ENCODE data around the gene RPS21.

RPS21 gene

DNA sequence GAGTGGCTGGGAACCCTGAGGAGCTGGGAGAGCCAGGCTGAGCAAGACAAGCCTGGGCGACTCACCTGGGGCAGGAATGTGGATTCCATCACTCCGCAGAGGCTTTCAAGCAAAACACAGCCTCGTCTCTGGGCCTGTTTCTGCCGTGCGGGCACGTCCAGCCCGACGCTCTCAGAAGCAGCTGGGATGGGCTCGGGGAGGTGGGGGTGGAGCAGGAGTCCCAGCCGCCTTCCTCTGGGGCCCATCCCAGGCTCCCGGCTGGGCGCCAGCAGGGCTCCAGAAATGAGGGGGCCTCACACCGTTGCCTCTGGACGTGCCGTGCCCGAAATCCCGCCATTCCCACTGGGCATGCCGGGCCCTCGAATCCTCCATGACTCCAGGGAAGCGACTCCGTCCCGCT lies 8.7 kb upstream of the RPS21 start:
- no peak for DNase-seq (ENCODE audit: low read depth)

DNA sequence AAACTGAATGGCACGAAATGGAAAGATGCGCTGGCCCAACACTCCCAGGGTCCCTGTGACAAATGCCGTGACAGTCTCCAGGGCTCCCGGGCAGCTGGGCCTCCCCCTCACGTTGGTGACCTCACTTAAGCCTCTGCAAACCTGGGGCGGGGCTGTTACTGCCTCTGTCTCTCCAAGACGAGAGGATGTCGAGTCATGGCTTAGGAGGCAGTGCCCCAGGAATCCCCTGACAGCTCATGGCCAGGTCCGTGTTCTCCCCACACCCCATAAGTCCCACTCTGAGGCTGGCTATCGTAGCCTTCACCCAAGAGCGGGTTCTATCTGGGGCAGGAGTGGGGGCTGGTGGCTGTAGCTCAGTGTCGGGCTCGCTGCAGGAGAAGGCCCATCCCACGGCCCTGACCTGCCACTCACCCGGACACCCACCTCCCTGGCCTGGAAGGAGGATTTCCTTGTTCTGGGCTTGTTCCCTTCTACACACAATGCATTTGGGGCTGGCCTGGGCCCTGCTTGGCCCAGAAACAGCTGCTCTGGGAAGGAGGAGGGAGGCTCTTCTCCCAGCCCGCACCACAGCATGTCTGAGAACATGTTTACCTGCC lies 5.6 kb upstream of the RPS21 start:
- DNase-seq (ENCODE audit: low read depth): no peak

DNA sequence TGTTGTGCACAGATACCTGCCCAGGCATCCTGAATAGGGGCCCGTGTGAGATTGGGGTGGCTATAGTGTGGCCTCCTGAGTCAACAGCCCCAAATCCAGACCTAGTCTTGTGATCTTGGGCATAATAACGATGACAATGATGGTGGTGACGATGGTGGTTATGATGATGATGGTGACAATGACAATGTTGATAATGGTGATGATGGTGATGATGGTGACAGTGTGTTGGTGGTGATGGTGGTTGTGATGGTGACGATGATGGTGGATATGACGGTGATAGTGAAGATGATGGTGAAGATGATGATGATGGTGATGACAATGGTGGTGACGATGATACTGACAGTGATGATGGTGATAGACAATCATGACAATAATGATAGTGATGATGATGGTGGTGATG lies 5.1 kb upstream of the RPS21 start:
- DNase-seq (ENCODE audit: low read depth): no peak

DNA sequence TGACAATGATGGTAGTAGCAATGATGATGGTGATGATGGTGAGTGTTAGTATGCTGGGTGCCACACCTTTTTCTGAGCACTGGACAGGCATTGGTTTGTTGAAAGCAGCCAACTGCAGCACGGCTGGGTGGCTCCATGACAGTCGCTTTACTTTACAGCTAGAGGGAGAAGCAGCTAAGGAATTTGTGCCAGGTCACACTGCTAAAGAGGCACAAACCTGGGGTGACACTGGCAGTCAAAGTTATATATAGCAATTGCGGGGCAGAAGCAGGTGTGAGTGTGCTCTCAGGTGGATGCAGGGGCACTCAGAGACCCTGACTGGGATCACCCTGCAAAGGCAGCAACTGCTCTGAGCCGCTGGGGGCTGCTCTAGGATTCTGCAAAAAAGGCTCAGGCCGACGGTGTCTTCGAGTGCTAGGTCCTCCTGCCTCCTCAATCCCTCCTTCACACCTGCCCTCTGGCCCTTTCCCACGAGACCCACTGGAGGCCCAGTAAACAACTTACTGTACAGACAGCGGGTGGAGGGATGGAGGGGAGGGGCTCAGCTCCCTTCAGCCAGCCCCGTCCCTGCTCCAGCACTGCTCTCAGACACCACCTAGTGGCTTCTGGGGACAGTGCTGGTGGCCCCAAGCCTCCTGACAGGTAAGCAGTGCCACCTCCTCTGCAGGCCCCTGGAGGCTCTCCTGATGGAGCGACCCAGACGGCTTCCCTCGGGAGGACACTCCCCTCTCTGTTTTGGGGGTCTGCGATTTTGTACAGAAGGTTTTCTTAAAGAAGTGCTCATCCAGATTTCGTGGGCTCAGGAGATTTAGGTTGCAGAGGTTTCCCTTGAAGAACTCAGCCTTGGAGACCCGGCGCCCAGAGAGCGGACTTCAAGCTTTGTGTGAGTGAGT lies 4.4 kb upstream of the RPS21 start:
- peak; percentile 53 for DNase-seq (ENCODE audit: low read depth)

DNA sequence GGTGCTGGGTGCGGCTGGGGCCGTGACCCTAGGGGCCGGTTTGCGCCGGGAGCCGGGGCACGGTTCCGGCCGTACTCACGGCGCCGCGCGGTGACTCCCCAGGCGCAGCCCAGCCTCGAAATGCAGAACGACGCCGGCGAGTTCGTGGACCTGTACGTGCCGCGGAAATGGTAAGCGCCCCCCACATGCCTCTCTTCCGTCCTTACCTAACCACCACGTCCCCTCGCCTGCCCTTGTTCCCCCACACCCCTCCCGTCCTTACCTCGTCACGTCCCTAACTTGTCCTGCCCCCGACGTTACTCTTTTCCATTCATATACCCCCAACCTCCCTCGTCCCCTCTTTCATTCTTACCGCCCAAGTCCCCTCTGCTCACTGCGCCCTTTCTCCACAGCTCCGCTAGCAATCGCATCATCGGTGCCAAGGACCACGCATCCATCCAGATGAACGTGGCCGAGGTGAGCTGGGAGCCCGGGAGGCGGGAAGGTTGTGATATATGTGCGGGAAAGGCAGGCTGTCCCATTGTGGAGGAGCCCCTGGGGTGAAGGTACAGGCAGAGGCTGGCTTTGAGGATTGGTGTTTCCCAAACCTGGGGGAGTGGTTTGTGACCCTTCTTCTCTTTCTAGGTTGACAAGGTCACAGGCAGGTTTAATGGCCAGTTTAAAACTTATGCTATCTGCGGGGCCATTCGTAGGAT lies 463 bp downstream of the RPS21 start:
- no peak for DNase-seq (ENCODE audit: low read depth)

DNA sequence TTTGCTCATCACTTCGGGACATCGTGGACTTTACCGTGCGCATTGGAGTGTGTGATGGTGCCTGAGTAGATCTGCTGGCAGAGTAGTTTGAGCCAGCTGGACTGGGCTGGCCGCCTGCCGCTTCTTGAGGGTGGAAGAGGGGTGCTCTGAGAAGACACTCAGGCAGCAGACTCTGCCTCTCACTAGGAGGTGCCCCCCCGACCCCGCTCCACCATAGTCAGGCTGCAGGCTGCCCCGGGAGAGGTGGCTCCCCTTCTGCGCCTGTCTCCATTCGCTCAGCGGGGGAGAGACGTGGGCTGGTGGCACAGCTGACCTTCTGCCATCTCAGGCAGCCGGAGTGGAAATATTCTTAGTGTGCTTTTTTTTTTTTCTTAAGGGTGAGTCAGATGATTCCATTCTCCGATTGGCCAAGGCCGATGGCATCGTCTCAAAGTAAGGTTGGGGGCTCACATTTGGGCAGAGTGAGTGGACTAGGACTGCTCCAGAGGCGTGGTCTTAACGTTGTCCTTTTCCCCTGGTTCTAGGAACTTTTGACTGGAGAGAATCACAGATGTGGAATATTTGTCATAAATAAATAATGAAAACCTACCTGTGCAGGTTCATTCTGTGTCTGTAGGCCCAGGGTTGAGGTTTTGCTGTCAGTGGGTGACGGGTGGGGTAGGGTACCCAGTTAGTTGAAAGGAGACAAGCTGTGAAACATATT lies 1.2 kb downstream of the RPS21 start:
- DNase-seq (ENCODE audit: low read depth): no peak

DNA sequence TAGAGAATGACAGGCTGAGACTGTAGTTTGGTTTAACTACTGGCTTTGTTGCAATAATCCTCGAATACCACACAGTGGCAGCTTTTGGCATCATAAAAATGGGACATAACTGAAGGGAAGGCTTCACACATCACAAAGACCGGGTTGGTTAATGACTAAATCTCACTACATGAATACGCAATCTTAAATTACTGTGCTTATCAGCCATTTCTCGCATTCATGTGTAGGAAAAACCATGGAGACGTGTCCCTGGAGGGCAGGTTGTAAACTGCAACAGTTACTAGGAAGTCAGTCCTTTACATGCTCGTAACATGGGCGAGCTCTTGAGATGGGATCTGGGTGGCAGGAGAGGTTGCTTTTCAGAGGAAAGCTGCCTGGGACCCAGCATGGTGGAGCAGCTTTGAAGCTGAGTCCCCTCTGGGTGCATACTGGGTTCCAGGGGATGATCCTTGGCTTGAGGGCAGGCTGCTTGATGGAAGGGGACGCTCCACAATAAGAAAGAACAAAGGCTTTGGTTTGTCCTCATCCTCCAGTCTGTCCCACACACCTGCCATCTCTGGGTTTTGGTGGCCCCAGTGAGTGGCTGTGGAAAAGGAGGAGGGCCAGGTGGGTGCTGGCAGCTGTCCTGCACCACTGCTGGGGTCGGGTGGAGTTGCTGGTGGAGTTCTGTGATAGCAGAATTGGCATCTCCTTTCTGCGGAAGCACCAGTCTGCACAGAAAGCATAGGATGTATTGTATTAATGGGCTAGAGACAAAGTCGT lies 2.1 kb downstream of the RPS21 start:
- no peak for DNase-seq (ENCODE audit: low read depth)

DNA sequence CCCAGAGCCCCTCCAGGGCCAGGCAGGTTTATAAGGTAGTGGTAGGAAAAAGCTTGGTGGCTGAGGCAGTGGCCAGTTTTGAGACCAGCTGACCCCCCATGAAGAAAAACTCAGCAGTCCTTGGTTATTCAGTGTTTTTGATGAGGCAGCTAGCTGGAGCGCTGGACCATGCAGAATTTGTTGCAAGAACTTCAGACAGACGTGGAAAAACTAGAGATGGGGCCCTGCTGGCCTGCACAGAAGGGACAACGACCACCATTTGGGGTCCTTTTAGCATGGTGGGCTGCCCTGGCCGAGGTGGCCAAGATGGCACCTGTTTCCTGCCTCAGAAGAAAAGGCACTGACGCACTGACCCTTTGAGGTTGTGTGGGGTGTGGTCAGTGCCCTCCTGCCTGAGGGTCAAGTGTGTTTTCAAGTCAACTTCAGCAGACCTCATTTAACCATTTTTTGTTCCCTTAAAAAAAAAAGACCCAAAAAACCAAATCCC lies 2.7 kb downstream of the RPS21 start:
- DNase-seq (ENCODE audit: low read depth): no peak

DNA sequence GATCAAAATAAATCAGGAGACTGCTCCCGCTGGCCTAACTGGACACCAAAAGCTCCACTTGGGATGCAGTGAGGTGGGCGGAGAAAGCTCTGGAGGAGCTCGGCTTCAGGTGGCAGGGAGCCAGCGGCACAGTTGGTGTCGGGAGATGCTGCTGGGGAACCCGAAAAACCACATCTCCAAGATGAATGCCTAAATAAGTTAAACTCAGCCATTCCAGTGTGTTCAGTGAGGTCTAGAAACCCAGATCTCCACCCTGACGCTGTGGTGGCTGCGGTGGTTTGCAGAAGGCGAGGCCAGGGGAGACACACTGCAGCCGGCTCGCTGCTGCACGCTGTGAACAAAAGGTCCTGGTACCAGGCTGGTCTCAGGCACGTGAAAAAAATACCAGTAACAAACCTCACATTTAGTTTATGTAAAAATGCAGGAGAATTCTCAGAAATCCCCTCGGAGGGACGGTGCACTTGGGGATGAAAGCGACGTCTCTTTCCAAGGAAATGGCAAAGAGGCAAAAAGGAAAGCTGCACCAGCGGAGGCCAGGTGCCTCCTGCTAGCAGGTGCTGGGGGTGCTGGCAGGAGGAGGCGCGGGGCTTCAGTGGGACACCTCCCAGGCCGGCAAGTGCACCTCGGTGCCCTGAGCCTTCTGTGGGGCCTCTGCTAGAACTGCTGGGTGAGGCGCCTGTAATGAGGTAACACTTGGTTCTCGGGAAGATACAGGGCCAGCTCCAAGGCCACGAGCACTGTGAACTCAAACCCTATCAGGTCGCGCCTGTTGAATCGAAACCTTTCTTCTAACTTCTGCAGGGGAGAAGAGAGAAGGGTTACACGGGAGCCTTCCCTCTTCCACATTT lies 3.6 kb downstream of the RPS21 start:
- no peak for DNase-seq (ENCODE audit: low read depth)

DNA sequence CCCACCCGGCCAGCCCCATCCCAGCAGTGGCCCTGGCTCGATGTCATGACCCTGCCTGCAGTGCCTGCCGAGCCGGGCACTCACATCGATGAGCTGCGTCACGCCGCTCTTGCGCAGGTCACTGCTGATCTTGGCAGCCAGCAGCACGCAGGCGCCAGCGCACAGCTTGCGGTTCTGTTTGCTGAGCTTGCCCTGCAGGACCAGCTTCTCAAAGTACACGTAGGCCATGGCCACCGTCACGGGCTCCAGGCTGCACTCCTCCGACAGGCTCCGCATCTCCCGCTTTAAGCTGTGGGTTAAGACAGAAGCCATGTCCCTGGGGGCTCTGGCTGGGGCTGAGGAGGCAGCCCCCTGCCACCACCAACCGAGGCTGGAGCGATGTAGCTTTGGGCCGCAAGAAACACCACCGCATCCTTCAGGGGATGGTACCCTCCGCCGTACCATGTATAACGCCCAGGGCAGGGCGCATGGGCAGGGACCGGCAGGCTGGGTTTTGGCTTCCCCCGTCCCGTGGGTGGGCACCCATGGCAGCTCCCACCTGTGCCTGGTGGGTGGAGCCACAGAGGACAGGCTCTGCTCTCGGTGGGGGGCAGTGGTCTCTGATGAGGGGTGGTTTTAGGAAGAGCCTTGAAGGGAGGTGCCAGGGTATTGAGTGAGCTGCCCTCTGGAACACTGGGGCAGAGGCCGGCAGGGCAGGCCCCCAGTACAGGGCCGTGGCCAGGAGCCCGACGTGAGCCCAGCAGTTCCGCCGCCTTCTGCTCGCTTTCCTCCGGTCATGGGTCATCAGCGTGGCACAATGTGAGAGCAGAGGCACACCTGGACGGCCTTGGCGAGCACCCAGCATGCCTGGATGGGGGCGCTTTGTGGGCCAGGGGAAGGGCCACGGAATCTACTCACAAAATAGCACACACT lies 4.5 kb downstream of the RPS21 start:
- DNase-seq (ENCODE audit: low read depth): no peak

DNA sequence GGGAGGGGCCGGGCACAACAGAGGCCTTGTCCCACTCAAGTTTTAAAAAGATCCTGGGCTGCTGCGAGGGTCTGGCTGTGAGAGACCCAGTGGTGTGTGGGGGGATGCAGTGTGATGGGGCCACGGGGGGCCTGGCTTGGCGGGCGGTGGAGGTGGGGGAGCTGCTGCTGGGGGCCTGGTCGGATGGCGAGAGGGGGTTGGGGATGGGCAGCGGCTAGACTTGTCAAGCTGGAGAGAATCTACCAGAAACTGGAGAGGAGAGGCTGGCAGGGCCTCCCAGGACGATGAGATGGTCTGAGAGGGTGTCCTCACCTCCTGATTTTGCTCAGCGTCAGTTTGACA lies 5.1 kb downstream of the RPS21 start:
- DNase-seq (ENCODE audit: low read depth): no peak

DNA sequence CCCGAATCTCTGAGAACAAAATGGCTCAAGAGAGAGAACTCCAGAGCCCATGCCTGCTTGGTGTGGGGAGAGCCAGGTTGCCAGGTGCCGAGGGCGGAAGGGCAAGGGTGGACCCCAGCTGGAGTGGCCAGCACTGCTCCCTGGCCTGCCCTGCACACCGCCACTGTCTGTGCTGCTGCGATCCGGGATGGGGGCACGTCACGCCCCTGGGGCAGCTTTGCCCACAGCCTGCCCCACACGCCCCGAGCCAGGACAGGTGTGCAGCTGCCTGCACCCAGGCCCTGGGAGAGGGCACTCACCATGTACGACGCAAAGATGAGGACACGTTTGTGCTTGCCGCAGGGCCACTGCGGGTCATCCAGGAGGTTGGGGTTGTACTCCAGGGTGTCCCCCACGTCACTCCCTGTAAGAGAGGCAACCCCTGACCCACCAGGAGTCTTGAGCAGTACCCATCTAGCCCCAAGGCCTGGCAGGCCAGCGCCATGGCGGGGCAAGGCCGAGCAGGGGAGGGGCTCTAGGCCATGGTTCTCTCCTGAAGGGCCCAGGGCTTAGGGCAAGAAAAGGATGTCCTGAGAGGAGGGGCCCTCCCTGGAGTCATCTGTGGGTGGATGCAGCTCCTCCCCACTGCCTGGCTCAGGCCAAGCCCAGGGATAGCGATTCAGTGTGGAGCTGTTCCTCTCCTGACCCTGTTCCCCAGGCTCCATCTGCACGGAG lies 5.9 kb downstream of the RPS21 start:
- DNase-seq (ENCODE audit: low read depth): no peak

DNA sequence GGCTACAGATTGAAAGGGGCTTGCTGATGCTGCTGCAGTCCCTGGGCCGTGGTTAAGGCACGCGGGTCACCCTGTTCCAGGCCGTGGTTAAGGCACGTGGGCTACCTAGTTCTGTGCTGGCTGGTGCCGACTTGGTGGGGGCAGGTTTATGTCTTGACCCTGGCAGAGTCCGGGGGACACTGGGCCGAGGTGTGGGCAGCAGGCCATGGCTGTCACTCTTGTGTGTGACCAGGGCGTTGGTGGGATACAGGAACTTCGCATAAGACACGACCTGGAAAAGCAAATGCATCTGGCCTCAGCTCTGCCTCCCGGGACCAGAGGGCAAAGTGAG lies 6.4 kb downstream of the RPS21 start:
- DNase-seq (ENCODE audit: low read depth): no peak

DNA sequence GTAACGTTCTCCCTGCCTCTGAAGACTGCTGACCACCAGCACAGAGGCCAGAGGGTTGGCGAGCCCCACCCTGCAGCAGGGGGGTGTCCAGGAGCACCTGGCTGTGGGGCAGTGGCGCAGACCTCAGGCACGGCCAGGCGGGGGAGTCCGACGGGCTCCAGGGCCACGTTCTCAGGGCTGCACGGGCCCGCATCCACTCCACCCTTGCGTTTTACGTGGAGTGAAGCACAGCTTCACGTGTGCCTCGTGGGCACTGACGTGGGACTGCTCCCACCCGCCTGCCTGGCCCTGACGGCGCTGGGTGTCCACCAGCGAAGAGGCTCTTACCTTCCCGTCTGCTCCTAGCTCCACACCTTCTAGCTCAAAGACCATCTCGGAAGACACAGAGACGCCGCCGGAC lies 6.9 kb downstream of the RPS21 start:
- DNase-seq (ENCODE audit: low read depth): no peak

DNA sequence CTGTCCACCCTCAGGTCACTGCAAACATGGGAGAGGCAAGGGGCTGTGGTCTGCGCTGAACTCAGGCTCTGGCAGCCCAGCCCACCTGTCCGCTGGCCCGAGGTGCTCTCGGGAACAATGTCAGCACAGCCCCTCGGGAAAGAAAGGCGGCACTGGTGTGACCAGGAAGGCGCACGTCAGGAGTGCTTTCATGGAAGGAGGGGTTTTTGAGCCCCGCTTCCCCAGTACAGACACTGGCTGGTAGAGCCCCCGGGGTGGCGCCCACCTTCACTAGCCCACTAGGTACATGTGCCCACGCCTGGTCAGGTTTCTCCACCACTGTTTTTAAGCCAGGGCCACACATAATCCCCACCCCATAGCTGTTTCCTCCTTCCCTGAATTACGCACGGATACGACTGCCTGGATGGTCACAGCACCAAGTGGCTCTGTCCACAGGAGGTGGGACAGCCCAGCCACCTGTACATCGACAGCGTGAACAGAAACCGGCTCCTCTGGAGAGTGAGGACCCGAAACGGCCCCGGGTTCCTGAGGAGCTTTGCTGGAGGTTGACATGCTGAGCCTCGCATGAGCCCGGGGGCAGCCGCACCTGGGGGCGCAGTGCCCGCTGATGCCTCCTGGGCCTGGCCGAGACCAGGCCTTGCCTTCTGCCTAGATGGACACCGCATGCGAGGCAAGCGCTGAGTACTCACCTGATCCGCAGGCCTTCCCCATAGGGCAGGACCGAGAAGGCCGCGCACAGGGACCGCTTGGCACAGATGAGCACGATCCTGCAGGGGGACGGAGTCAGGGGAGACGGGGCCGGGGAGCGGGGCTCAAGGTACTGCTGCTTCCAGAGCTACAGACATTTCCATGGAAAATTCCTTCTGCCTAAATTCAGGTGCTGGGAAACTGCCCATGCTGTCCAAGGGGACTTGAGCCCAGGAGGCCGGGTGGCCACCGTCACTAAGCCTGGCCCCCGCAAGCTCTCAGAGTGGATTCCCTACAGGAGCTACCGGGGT lies 7.6 kb downstream of the RPS21 start:
- no peak for DNase-seq (ENCODE audit: low read depth)

DNA sequence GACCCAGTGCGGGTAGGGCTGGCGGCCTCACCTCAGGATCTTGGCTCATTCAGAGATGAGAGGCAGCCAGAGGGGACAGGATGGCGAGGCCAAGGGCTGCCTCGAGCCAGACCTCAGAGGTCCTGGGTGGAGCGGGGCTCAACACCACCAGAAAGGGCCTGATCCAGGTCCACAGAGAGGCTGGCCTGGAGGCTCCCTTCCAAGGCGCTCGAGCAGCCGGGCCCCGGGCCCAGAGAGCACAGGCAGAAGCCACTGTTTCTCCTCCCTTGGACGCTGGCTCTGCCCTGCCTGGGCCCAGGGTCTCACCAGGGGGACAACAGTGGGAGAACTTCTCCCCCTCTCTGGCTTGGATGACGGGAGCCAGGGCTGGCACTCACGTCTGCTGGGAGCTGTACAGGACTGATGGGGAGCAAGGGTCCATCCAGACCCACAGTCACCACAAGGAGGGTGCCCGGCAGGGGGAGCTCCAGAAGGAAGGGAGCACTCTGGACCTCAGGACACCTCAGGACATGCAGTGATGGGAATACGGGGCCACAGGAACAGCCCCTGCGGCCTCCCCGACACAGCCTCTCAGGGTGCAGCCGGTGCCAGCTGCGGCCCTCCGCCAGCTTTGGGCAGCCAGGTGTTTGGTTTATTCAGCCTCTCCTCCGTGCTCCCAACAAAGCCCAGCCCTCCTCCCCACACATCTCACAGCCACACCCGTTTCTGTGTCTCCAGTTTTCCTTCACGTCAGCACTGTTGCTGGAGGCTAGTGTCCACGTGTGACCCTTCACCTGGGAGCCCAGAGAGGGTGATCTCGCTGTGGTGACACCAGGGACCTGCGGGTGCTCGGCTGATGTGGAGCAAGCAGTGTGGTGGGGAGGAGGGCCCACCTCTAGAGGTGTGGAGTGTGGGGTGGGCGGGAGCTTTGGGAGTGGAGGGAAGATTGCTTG lies 8.7 kb downstream of the RPS21 start:
- no peak for DNase-seq (ENCODE audit: low read depth)

All from stimulated activated CD8-positive, alpha-beta memory T cell treated with anti-CD3 and anti-CD28 coated beads, Interleukin-12 subunit alpha, Interleukin-12 subunit beta, amount 100 ng/mL, for 1 hour (primary cell).